ENCODE measurements around the gene KRAS.
"Not testable (repeated sequence)": the region's sequence is repeated elsewhere in the genome, so short reads cannot be mapped to it uniquely, and the experiment has no call there.

The KRAS gene

DNA sequence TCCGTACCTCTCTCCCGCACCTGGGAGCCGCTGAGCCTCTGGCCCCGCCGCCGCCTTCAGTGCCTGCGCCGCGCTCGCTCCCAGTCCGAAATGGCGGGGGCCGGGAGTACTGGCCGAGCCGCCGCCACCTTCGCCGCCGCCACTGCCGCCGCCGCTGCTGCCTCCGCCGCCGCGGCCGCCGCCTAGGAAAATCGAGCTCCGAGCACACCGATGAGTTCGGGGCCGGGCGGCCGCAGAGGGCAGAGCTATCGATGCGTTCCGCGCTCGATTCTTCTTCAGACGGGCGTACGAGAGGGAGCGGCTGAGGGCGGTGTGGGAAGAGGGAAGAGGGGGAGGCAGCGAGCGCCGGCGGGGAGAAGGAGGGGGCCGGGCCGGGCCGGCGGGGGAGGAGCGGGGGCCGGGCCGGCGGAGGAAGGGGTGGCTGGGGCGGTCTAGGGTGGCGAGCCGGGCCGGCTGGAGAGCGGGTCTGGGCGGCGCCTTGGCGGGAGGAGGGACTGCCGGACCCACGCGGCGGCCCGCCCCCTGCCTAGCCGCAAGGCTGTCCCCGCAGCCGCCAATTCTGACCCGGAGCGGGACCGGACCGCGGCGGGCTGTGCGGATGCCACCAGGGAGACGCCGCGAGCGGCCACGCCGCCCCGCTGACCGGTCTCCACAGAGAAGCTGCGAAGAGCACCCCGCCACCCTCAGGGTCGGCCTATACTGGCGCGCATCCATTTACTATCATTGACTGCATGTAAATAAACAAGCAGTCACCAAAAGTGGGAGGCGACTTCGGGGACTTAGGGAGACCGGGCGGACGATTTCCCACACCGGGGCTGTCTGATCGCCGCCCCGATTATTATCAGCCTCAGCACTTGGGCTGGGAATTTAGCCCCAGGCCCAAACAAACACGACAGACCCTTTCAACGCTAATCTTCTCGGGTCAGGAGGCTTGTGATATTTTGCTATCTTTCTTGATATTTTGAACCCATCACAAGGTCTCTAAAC lies at the start of gene KRAS:
TSS of gene KRAS (minus strand) at position 186 of the 987 bp plus-strand sequence.
- peak; percentile 79 to 87 for DNase-seq (ENCODE audit: low read depth in 2 of 2)

GRCh38 chr12:25296381-25296780 lies 45.7 kb upstream of the KRAS start:
- no peak for DNase-seq (ENCODE audit: low read depth in 2 of 2)

GRCh38 chr12:25295361-25295760 lies 44.6 kb upstream of the KRAS start:
- DNase-seq (ENCODE audit: low read depth in 2 of 2) = no peak

- no peak for DNase-seq (ENCODE audit: low read depth in 2 of 2)
Measured at GRCh38 chr12:25293653-25294052, 42.9 kb upstream of the KRAS start.

DNA sequence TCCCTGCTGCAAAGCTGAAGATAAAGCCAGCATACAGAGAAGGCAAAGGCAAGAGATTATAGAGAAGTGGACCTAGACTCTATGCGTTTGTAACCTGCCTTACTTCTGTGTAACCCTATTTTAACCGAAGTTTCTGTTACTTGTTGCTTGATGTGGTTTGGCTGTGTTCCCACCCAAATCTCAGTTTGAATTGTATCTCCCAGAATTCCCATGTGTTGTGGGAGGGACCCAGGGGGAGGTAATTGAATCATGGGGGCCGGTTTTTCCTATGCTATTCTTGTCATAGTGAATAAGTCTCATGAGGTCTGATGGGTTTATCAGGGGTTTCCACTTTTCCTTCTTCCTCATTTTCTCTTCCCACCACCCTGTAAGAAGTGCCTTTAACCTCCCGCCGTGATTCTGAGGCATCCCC lies 42.1 kb upstream of the KRAS start:
- not testable (repeated sequence) for DNase-seq (ENCODE audit: low read depth in 2 of 2)

DNA sequence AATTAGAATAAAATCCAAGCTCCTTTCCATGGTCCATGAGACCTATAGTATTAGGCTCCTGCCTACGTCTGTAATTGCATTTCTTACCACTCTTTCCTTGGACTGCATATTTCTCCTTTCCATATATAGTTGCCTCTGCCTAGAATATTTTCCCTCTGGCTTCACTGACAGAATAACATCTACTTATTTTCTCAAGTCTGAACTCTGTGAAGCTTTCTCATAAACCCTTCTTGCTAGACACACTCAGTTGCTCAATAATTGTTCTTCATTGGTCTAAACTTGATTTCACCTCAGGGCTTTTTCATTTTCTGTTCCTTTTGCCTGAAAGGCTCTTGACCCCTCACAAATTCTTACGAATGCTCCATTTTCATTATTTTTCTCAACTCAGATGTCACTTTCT lies 36.9 kb upstream of the KRAS start:
- no peak for DNase-seq (ENCODE audit: low read depth in 2 of 2)

DNA sequence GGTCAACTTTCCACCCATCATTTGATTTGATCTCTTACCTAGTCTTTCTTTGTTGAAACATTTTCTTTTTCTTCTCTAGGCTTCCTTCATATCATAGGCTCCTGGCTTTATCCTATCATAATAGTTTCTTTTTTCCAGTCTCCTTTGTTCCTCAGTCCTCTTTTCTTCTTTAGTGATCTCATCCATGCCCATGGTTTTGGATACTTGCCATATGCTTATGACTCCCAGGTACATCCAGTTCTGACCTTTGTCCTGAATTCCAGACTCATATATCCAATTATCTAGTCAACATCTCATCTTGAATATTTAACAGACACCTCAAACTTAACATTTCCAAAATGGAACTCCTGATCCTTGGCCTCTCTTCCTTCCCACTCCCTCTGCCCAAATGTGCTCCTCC lies 36.1 kb upstream of the KRAS start:
- DNase-seq (ENCODE audit: low read depth in 2 of 2) = no peak

DNA sequence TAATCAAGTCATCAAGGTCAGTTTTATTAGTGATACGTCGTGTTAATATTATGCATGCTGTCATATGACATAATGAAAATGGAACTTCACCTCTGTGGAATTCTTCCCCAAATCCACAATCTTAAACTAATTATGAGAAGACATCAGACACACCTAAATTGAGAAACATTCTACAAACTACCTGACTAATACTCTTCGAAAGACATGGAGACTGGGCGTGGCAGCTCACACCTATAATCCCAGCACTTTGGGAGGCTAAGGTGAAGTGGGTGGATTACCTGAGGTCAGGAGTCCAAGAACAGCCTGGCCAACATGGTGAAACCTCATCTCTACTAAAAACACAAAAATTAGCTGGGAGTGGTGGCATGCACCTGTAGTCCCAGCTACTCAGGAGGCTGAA lies 33.3 kb upstream of the KRAS start:
- DNase-seq (ENCODE audit: low read depth in 2 of 2) = no peak

- DNase-seq (ENCODE audit: low read depth in 2 of 2) = no peak
Measured at GRCh38 chr12:25283006-25283405, 32.3 kb upstream of the KRAS start.

- no peak for DNase-seq (ENCODE audit: low read depth in 2 of 2)
Measured at GRCh38 chr12:25280082-25280481, 29.4 kb upstream of the KRAS start.

GRCh38 chr12:25278269-25278668 lies 27.5 kb upstream of the KRAS start:
- no peak for DNase-seq (ENCODE audit: low read depth in 2 of 2)

GRCh38 chr12:25276199-25276937 lies 25.6 kb upstream of the KRAS start:
- DNase-seq (ENCODE audit: low read depth in 2 of 2) = peak; percentile 72 to 80

GRCh38 chr12:25271486-25272098 lies 20.9 kb upstream of the KRAS start:
- no peak for DNase-seq (ENCODE audit: low read depth in 2 of 2)

GRCh38 chr12:25269701-25270100 lies 19.0 kb upstream of the KRAS start:
- DNase-seq (ENCODE audit: low read depth in 2 of 2) = no peak

GRCh38 chr12:25266497-25266896 lies 15.8 kb upstream of the KRAS start:
- no peak for DNase-seq (ENCODE audit: low read depth in 2 of 2)

- no peak for DNase-seq (ENCODE audit: low read depth in 2 of 2)
Measured at GRCh38 chr12:25264862-25265261, 14.1 kb upstream of the KRAS start.

- DNase-seq (ENCODE audit: low read depth in 2 of 2) = no peak
Measured at GRCh38 chr12:25264114-25264513, 13.4 kb upstream of the KRAS start.

GRCh38 chr12:25263594-25263993 lies 12.9 kb upstream of the KRAS start:
- no peak for DNase-seq (ENCODE audit: low read depth in 2 of 2)

- DNase-seq (ENCODE audit: low read depth in 2 of 2) = no peak
Measured at GRCh38 chr12:25262389-25263074, 11.8 kb upstream of the KRAS start.

- DNase-seq (ENCODE audit: low read depth in 2 of 2) = no peak
Measured at GRCh38 chr12:25257590-25258324, 7.0 kb upstream of the KRAS start.

DNA sequence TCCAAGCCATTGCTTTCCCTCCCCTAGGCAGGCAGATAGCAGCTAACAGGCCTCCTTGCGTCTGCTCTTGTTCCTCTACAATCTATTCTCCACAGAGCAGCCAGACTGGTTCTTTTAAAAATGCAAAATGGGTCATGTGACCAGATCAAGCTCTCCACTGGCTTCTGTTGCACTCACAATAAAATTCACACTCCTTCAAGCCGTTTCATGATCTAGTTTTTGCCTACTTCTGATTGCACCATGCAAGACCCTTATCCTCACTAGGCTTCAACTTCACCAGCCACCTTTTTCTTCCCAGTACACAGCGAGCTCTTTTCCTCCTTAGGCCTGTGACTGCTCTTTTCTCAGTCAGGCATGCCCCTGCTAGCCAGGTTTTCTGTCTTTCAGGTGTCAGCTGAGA lies 6.1 kb upstream of the KRAS start:
- no peak for DNase-seq (ENCODE audit: low read depth in 2 of 2)

Data from stimulated activated CD4-positive, alpha-beta T cell treated with anti-CD3 and anti-CD28 coated beads, Interleukin-15, amount 100 ng/mL, for 48 hours (primary cell).